Lower lobe of right lung (tissue), 2 donors: ENCODE measurements around the gene CCDC57. TPM values are rescaled to one million over a fixed set of nuclear protein-coding genes. Genes with fewer than 3 reads are reported as not detected.
"Not testable (repeated sequence)": the region's sequence is repeated elsewhere in the genome, so short reads cannot be mapped to it uniquely, and the experiment has no call there.

Experiments
- ATAC-seq, 2 donors: fragments of 200-7000 bp; cut with Tn5 transposase; one replicate each; pipeline ENCODE4 v1.9.1; 2020 to 2022; ENCODE audit warnings: mild to moderate bottlenecking in 2 of 2, moderate library complexity in 2 of 2
- DNase-seq: peaks from one replicate; pipeline ENCODE4 v3.0.0-alpha.2; 2020
- H3K27ac ChIP-seq: fragments of 200-600 bp; one replicate; pipeline ENCODE4 v1.8.0; 2022
- H3K27me3 ChIP-seq: fragments of 200-600 bp; one replicate; pipeline ENCODE4 v1.8.0; 2022; ENCODE audit warnings: low read depth
- H3K36me3 ChIP-seq: fragments of 200-600 bp; one replicate; pipeline ENCODE4 v1.8.0; 2022; ENCODE audit warnings: mild to moderate bottlenecking
- H3K4me1 ChIP-seq: fragments of 200-600 bp; one replicate; pipeline ENCODE4 v1.8.0; 2022
- H3K4me3 ChIP-seq: fragments of 200-600 bp; one replicate; pipeline ENCODE4 v1.8.0; 2022; ENCODE audit warnings: mild to moderate bottlenecking
- H3K9me3 ChIP-seq: fragments of 200-600 bp; one replicate; pipeline ENCODE4 v1.8.0; 2022
- CTCF ChIP-seq: fragments of 200-600 bp; IDR thresholded peaks from one replicate; pipeline ENCODE4 v1.8.0; 2022; ENCODE audit warnings: antibody characterized with exemption, mild to moderate bottlenecking
- intact Hi-C: fragments of 100-400 bp; cut with DNase I; formaldehyde crosslinking; loops from one replicate; pipeline ENCODE4 v1.11.0; 2022
- long read RNA-seq: library from polyadenylated mRNA; unstranded; transcript quantifications from one replicate; pipeline ENCODE4 v2.0.0, GENCODE V29; 2021
- total RNA-seq: library from RNA; stranded (reverse); fragmentation: NEBNext Ultra II Directional; extraction: Animal tissue kit (Norgen Biotek cat#: 25700); gene quantifications from one replicate; pipeline ENCODE4 v1.2.1, GENCODE V29; 2021
- donor health status: DM: no; HTN: yes; CAD: no; lungs with severe emphysema.

CCDC57 gene
- total RNA-seq, result 63.4 TPM
- long read RNA-seq, partial matches to known transcripts, result 5 of 46 reads
- long read RNA-seq, other reads (novel, unspliced or antisense), result 39 of 46 reads

GRCh38 chr17:82212331-82213250 is at the start of gene CCDC57:
Gene CCDC57 (minus strand): TSS chr17:82212842. CDS start chr17:82201944, 10,898 bp downstream.
- intact Hi-C loops, result no loop called here
- Histone ChIP-seq H3K4me1 (peaks cover 45% of the 10 kb centered on the region), H3K27me3 (no peaks in the 10 kb centered on the region), H3K27ac (peak within 1 kb of the TSS; percentile 88), H3K4me3 (peak within 1 kb of the TSS; percentile 99), H3K36me3 (no peaks in the 10 kb centered on the region), H3K9me3 (no peaks in the 10 kb centered on the region)
- peak; percentile 26 for TF ChIP-seq CTCF
- ATAC-seq, result peak; percentile 87 to 88
- DNase-seq, result peak; percentile 89

GRCh38 chr17:82262344-82262743 is 49.7 kb upstream of the CCDC57 start:
- TF ChIP-seq CTCF, result no peak
- intact Hi-C loops, result no loop called here
- no peak overlapping the region for H3K27ac ChIP-seq
- peaks cover 93% of the 10 kb centered on the region for H3K36me3 ChIP-seq
- H3K4me3 ChIP-seq, result no peak overlapping the region
- DNase-seq, result no peak
- no peak for ATAC-seq
- no peaks in the 10 kb centered on the region for H3K9me3 ChIP-seq
- H3K27me3 ChIP-seq, result no peaks in the 10 kb centered on the region
- H3K4me1 ChIP-seq, result peaks cover 35% of the 10 kb centered on the region

- ATAC-seq, intact Hi-C loops, H3K4me3 ChIP-seq, H3K27me3 ChIP-seq, H3K27ac ChIP-seq, H3K9me3 ChIP-seq, DNase-seq: not testable (repeated sequence)
- H3K36me3 ChIP-seq, result peaks cover 94% of the 10 kb centered on the region
- peaks cover 17% of the 10 kb centered on the region for H3K4me1 ChIP-seq
These were observed 47.6 kb upstream of the CCDC57 start for GRCh38 chr17:82259972-82260961.

GRCh38 chr17:82258555-82258954 is 45.9 kb upstream of the CCDC57 start:
- H3K27me3 ChIP-seq, result no peaks in the 10 kb centered on the region
- intact Hi-C loops, result no loop called here
- no peaks in the 10 kb centered on the region for H3K9me3 ChIP-seq
- no peak for ATAC-seq
- peaks cover 16% of the 10 kb centered on the region for H3K4me1 ChIP-seq
- H3K36me3 ChIP-seq, result peaks cover 81% of the 10 kb centered on the region
- TF ChIP-seq CTCF, result no peak
- no peak overlapping the region for H3K27ac ChIP-seq
- H3K4me3 ChIP-seq, result no peak overlapping the region
- no peak for DNase-seq

- Histone ChIP-seq H3K27ac (no peak overlapping the region), H3K36me3 (peaks cover 81% of the 10 kb centered on the region), H3K4me3 (no peak overlapping the region), H3K9me3 (no peaks in the 10 kb centered on the region), H3K27me3 (no peaks in the 10 kb centered on the region), H3K4me1 (peaks cover 8% of the 10 kb centered on the region)
- DNase-seq (no peak), ATAC-seq (peak; percentile 74 to 78)
- intact Hi-C loops, result no loop called here
- no peak for TF ChIP-seq CTCF
These were observed 44.8 kb upstream of the CCDC57 start for GRCh38 chr17:82257473-82257872.
